EL (cell line): ENCODE data around the gene ADRA1B.

Experiments
- DNase-seq: peaks from one replicate; pipeline ENCODE4 v3.0.0-alpha.2; 2016

Gene ADRA1B

DNA sequence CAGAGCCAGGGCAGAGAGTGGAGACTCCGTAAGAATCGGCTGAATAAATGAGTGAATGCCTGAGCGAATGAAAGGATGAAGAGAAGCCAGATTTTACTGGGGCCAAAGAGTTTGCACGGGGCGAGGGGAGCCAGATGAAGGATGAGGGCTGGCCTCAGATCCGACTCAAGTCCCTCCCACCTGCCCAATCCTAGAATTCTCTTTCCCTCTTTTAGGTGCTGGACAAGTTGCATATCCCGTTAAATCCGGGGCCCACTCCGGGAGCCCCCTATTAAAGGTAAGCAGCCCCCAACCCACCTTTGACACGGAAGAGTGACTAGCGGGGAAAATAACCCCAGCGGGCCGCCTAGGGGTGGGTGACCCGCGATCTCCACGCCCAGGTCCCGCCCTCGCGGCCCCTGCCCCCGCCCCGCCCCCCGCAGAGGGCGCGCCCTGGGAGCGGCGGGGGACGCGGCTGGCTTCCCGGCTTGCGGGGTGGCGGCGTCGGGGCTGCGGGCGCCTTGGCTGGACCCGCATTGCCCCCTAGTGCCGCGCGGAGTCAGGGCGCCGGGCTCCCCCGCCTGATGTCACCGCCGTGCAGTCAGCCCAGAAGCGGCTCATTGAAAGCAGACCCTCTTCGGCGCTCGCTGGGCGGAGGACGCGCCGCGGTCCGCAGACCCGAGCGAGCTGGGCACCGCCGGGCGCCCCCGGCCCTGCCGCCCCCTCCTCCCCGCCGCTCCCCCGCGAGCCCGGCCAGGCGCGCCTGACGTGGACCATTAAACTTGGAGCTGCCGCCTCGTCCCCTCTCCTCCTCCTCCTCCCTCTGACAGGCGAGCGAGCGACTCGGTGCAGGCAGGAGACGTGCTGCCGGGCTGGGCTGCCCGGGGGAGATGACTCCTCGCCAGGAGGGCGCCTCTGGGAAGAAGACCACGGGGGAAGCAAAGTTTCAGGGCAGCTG, at the start of gene ADRA1B:
TSS of gene ADRA1B (plus strand) at position 579 of the 937 bp plus-strand sequence. CDS start 424 bp downstream, outside the sequence.
- peak; percentile 70 for DNase-seq

DNA sequence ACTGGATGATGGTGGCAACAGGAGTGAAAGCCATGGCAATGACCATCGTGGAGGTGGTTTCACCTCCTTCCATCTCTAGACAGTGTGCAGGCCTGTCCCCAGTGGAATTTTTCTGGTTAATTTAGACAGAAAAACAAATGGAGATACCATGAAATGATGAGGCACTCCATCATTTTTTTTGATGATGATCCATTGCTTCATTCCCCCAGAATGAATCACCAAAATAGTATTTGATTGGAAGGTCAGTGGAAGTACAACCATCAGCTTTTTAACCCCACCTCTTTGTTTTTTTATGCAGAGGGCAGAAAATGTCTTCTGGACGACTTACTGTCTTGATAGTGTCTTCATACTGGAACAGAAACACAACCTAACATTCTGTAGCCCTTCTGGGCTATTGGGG, 42.6 kb upstream of the ADRA1B start:
- DNase-seq: peak; percentile 75

DNA sequence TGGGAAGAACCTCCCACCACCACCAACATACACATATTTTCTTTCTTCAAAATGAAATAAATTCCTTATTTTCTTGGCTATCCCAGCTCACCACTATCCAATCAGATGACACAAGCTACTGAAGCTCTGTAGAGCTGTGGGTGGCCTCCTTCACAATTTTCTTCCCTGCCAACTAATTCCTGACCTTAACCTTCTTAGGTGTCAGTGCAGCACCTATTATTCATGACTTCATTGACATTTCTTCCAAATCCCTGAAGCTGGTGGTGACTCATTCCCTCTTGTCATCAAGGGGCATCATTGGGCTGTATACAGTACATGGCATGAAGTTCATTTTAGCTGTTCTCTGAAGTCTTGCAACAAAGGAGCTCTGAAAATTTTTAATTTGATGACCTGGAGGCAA, 42.0 kb upstream of the ADRA1B start:
- DNase-seq: peak; percentile 73

DNA sequence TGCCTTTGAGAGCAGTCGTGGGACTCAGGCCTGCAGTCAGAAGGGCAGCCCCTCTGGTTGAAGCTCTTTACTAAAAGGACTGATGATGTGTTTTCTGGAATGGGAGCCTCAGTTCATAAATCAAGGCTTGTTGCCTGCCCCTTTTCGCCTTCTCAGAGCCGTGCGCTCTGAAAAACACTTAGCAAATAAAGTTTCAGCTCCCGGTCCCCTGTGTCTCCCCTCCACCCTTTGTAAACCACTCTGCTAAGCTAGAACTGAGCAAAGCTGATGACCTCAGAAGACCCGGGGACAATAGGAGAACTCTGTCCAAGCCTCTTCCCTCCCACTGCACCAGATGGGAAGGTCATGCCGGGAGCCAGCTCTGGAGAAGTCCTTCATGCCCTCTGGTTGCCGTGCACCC, 39.3 kb upstream of the ADRA1B start:
- no peak for DNase-seq

DNA sequence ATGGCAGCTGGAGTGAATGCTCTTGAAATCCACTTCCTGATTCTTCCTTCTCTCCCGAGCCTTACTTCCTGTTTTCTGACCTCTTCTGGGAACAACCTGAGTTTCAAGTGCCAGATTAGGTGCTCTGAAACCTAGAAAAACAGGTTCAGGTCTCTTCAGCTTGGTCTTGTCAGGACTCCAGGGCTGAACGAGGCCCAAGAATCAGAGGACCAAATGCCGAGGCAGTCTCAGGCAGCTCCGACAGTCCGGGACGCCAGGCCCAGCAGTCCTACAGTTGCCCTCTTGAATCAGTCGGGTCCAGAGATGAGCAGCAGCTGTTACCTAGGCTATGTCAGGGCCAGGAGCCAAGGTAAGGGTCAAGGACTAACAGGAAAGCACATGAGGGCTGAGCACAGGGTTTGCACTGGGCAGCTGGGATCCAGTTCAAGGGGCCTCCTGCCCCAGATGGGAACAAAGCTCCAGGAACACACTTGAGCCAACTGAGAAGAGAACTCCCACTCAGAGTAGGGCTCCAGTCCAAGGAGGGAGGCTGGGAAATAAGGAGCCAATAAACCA, 38.3 kb upstream of the ADRA1B start:
- no peak for DNase-seq

DNA sequence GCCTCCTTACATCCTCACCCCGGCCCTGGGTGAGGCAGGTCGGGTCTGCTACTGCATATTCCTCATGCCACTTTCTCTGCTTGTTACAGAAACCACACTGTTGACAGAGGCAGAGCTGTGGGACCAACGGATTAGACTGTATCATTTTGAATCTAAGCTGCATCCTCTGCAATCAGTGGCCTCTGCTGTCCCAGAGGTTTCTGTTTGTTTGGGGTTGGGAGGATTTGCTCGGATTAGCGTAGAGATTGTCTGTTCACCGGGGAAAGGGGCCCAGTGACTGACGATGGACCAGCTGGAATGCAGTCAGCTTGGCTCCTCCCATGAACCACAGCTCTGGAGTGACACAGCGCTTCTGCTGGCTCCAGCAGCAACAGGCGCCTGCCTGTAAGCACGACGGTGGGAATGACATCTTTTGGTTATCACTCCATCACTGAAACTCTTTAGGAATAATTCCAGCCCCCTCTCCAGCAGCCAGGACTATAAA, 37.3 kb upstream of the ADRA1B start:
- DNase-seq: peak; percentile 84

DNA sequence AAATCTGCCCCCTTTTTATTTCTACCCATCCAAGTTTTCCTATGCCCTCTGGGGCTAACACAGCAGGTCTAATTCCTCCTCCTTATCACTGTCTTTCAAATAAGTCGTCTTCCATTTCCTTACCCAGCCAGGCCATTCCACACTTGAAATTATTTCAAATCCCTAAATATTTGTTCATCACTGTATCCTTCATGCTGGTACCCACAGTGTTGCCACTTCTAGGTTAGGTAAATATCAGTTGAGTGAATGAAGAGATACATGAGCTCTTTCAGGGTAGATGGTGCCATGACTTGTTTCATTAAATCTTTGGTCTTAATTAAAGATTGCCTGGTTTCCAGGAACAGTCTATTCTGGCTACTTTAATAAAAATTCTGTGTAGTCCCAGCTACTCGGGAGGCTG, 35.6 kb upstream of the ADRA1B start:
- no peak for DNase-seq

DNA sequence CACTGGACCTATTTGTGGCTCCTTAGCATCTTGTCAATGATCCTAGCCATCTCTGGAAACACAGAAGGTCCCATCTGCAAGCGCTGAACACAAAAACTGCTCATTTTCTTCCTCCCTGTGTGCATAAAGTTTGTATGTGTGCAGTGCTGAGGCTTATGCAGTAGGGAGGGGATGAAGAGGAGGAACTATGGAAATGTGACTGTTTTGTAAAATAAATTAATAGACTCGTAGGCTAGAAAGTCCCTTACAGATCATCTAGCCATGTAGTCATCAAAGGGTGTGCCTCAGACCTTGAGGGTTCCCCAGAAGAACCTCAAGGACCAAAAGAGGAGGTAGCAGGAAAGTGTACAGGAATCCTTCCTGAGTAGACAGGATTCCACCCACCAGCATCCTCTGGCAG, 34.3 kb upstream of the ADRA1B start:
- no peak for DNase-seq

DNA sequence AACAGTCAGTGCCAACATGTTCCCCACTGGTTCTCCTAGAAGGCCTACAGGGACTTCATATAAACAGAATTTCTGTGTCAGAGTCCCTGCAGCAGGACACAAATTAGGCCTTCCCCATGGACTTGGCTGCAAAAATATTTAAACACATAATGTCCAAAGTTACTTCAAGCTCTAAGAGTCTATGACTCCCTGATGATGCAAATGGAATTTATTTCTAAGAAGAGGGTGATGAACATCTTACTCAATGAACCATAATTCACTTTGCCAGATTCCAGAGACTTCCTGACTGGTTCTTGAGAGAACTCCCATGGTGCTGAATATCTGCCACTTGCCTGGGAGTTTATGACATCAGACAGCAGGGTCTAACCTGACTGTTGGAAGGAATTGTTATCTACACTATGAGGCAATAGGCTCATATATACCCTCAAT, 32.7 kb upstream of the ADRA1B start:
- peak; percentile 75 for DNase-seq

DNA sequence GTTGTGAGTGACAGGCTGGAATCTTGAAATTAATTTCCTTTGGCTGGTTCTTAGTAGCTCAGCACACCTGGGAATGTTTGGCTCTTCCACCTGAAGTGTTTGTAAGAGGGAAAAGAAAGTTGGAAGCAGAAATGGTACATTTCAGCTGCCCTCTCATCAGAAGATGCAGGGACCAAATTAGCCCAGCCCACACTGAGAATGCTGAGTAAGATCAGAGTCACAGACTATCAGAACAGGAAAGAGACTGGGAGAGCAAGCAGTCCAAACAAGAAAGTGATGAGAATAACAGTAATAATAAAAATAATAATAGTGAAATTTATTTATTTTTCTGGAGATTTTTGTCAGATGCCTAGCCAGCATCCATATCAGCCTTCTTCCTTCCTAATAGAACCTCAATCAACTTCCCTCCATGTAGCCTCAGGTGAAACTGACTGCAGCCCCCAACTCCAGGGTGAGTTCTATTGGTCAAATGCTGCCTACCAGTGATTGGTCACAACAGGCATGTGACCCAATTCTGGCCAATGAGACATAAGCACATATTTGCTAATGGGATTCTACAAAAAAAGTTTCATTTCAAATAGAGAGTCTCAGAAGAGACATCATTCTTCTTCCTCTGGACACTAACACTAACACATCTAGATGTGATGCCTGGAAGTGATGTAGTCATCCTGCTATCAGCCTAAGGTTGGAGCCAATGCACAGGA, 31.2 kb upstream of the ADRA1B start:
- no peak for DNase-seq

DNA sequence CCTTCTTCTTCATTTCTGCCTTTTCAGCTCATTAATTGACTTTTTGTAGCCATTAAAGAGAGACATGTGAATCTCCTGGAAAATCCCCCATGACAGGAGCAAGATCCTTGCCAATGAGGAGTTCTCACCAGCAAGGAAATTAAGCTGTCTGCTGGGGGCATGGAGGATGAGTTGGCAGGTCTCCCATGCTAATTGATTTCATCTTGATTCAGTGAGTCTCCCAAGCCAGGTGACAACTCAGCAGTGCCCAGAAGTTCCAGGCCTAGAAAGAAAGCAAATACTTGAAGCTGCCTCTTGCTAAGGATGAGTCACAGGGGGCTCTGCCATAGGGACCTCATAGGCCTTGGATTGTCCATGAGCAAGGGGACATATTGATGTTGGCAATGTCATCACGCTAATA, 30.0 kb upstream of the ADRA1B start:
- no peak for DNase-seq

DNA sequence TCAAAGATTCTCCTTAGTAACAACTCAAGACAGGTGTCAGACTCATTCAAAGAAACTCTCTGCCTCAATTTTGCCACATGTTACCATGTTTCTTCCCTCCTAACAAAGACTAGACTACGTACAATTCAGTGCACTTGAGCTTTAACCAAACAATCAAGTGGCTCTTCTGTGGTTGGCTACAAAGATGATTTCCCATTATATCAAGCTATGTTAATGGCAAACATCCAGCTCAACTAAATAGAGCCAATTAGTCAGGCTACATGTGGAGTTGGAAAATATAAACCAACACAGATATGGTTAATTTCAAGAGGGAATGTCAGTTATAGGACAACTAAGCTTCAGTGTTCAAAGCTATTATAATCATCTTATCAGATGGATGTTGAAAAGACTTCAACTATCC, 29.2 kb upstream of the ADRA1B start:
- DNase-seq: no peak

DNA sequence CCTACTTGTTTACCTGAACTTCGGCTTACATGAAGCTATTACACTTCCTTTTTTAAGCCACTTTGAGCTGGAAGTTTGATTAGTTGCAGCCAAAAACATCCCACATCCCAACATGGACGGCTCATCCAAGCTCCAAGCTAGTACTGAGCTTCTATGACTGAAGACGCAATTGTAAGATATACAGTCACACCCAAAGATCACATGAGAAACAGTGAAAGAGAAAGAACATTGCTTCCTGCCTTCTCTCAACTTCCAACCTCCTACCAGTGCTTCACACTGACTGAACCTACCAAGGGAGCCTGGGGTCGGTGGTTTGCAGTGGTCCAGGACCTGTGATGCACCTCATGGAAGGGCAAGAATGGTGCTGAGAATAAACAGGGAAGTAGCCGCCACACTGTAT, 27.4 kb upstream of the ADRA1B start:
- DNase-seq: no peak

DNA sequence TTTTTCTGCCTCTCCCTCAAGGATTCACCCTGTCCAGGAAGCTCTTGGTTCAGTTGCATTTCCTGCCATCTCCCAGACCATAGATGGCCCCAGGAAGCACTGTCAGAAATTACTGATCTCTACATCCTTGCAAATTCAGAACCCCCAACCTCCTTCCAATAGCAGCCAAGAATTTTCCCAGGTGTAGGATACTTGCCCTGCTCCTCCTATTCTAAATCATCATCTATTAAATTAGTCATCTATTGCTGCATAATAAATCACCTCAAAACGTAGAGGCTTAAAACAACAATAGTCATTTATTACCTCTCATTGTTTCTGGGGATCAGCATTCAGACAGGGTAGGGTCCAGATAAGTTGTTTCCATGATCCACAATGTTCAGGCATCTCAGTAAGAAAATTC, 26.1 kb upstream of the ADRA1B start:
- no peak for DNase-seq

DNA sequence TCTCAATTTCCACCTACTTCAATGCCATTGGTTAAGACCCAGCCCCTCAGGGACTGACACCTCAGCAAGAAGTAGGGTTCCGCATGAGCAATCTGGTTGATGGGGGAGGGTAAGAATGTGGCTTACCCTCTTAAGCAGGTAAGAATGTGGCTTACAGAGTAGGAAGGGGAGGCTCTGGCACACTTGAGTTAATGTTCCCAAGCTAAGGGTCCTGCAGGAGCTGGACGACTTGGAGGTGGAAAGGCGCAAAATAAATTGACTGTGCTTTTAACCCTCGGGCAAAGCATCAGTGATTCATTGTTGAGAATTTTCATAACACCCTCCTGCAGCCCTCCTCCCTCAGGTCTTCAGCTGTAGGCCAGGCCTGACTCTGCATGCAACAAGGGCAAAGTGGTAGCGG, 24.9 kb upstream of the ADRA1B start:
- DNase-seq: peak; percentile 53

DNA sequence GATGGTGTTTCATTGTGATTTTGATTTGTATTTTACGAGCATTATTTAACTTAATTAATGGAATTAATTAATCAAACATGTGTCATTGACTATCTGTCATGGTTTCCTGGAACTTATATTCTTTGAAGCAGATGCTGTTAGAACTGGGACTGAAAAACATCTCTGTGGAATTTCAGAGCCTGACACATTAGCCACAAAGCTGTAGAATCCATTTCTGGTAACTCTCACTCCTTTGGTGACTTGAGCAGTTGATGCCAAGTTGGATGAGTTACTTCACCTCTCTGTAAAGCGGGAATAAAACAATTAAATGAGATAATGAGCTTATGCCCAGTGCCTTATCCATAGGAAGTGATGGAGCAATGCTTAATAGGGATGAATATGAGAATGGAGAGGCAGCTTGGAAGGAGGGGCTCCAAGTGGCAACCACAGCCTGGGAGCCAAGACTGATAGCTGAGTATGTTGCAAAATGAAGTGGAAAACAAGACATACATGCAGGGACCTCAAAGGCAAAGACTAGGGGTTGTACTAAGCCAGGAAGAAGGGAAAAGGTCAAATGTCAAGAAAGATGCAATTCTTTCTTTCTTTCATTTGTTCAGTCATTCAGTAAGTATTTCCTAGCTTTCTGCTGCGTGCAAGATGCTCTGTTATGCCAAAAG, 23.1 kb upstream of the ADRA1B start:
- DNase-seq: no peak

DNA sequence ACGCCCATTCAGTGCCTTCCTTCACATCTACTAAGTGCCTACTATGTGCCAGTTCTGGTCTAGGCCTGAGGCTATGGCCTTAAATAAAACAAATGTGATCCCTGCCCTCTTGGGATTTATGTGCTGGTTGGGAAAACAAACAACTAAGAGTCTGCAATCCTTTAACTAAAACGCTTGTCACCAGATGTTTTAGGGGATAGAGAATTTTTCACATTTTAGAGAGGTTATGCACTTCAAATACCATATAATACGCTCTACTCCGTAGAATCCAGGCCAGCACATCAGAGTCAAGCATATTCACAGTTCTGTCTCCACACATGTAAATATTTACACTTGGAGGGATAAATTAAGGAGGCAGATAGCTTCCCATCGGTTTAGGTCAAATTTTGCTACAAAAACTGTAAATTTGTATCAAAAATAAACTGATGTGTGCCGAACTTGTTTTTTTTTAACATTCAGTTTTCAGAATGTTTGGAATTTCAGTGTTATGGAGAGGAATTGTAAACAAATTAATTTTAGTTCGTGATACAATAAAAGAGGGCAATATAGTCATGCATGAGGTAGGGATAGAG, 22.0 kb upstream of the ADRA1B start:
- DNase-seq: peak; percentile 52

DNA sequence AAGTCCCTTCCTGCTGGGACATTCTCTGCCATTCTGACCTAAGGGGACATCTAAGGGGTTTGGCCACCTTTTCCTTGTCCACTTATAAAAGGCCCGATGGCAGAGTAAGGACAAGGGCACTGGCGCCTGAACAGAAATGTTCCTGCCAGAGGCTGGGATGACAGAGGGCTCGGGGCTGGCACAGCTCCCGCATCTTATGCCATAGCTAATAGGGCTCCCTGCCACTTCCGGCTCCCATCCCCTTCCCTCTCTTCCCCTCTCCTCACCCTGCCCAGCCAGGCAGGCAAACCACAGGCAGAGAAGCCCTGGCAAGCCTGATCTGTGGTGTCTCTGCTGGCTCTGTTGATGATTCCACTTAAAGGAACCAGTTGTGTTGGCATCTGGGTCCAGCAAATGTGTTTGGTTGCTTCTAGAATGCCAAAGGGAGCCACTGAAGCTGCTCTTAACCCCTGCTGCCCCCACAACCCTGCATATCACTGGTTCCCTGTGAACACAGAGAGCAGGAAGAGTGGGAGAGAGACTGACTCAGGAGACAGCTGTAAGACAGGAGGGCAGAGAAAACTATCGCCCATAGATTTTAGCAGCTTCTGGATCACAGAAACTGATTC, 18.4 kb upstream of the ADRA1B start:
- DNase-seq: no peak

DNA sequence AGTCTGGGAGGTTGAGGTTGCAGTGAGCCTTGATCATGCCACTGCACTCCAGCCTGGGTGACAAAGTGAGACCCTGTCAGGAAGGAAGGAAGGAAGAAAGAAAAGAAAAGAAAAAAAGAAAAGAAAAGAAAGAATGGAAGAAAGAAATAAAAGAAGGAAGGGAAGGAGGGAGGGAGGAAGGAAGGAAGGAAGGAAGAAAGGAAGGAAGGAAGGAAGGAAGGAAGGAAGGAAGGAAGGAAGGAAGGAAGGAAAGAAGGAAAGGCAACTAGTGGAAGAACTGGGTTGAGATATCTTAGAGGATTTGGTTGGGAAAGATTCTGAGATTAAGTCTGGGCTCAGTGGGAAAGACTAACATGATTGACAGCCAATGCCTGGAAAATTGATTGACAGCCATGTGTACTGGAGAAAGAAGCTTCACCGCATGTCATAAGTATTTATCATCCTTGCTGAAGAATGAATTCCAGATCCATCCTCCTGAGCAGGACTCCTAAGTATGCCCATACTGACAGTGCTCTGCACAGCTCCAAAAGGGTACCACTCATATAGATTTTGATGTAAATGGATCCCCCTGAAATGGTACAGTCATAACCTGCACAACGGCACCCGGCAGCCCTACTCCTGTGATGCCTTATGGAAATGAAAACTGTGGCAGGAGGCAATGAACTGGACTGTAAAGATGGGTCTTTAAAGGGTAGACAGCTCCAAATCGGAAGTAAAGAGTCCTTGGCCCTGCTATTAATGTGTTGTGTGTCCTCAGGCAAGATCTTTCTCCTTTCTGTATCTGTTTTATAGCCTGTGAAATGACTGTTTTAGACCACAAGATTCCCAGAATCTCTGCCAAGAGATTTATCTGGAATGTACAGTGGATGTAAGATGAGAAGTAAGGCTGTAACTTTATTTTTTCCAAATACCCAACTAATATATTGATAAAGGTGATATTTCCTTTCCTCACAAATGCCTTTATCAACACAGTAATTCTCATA, 16.9 kb upstream of the ADRA1B start:
- peak; percentile 80 for DNase-seq

DNA sequence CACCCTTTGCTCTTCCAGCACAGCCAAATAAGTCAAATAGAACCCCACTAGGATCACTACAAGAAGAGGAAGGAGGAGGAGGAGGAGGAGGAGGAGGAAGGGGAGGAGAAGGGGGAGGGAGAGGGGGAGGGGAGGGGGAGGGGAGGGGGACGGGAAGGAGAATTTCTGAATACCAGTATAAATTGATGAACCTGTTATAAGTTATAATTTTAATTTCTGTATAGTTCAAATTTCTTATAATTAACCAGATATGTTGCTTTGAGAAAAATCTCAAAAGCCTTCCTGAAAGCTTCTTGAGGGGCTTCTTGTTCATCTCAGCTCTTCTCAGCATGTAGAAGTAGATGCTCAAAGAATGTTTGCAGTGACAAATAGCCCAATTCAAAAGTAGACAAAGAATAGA, 15.0 kb upstream of the ADRA1B start:
- DNase-seq: no peak

DNA sequence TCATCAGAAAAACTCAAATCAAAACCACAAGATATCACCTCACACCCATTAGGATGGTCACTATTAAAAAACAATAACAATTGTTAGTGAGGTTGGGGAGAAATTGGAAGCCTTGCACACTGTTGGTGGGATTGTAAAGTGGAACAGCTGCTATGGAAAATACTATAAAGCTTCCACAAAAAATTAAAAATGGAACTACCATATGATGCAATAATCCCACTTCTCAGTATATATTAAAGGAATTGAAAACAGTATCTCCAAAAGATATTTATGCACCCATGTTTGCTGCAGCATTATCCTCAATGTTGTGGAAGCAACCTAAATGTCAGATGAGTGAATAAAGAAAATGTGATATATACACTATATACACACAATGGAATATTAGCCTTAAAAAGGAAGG, 14.5 kb upstream of the ADRA1B start:
- no peak for DNase-seq
